ENCODE data around the gene PIAS4.
"Not testable (repeated sequence)": the region's sequence is repeated elsewhere in the genome, so short reads cannot be mapped to it uniquely, and the experiment has no call there.

Gene PIAS4

GRCh38 chr19:4010808-4011110, 3.2 kb downstream of the PIAS4 start:
- DNase-seq (ENCODE audit: extremely low spot score) = no peak
- CTCF ChIA-PET = no interaction called here
- no peak for TF ChIP-seq CTCF (IDR thresholded peaks at IDR 0.05; ENCODE audit: control extremely low read depth, extremely low read depth, low read depth, missing control alignments)
- POLR2A ChIA-PET = no interaction called here

GRCh38 chr19:4011430-4011829, 3.9 kb downstream of the PIAS4 start:
- CTCF ChIA-PET; DNase-seq (ENCODE audit: extremely low spot score); POLR2A ChIA-PET: not testable (repeated sequence)

GRCh38 chr19:4012092-4012974, 4.8 kb downstream of the PIAS4 start:
- ChIA-PET CTCF (no interaction called here), POLR2A (no interaction called here)
- no peak for TF ChIP-seq CTCF (IDR thresholded peaks at IDR 0.05; ENCODE audit: control extremely low read depth, extremely low read depth, low read depth, missing control alignments)
- no peak for DNase-seq (ENCODE audit: extremely low spot score)

GRCh38 chr19:4012975-4013634, 5.6 kb downstream of the PIAS4 start:
- ChIA-PET CTCF (no interaction called here), POLR2A (no interaction called here)

GRCh38 chr19:4013886-4014540, 6.5 kb downstream of the PIAS4 start:
- no peak for DNase-seq (ENCODE audit: extremely low spot score)
- ChIA-PET POLR2A (no interaction called here), CTCF (no interaction called here)
- TF ChIP-seq CTCF (IDR thresholded peaks at IDR 0.05; ENCODE audit: control extremely low read depth, extremely low read depth, low read depth, missing control alignments) = no peak

More at GRCh38 chr19:4012975-4013634, 5.6 kb downstream of the PIAS4 start:
- DNase-seq (ENCODE audit: extremely low spot score) = no peak
- no peak for TF ChIP-seq CTCF (IDR thresholded peaks at IDR 0.05; ENCODE audit: control extremely low read depth, extremely low read depth, low read depth, missing control alignments)

- no peak for DNase-seq (ENCODE audit: extremely low spot score)
- CTCF ChIA-PET = no interaction called here
- POLR2A ChIA-PET = no interaction called here
- no peak for TF ChIP-seq CTCF (IDR thresholded peaks at IDR 0.05; ENCODE audit: control extremely low read depth, extremely low read depth, low read depth, missing control alignments)
These were observed 7.3 kb downstream of the PIAS4 start for GRCh38 chr19:4014541-4015491.

Data from GM10248 (cell line).